Endothelial cell of umbilical vein (primary cell): ENCODE data around the gene ZNF385B. TPM values are rescaled to one million over a fixed set of nuclear protein-coding genes. Genes with fewer than 3 reads are reported as not detected.

Experiments used
- BruUV-seq: library from RNA; stranded (reverse); fragments of 400-500 nt; replicated peaks from 2 replicates; lab custom pipeline; 2021; lab: Mats Ljungman, UMichigan
- CTCF ChIA-PET: fragments of 300-600, 350-600 bp; sonication (Branson Sonifier 250); formaldehyde crosslinking; loops from one replicate; lab custom pipeline; 2021; ENCODE audit warnings: antibody characterized with exemption, inconsistent platforms; lab: Charles Lee
- POLR2A ChIA-PET: fragments of 300-600, 350-600 bp; sonication (Branson Sonifier 250); formaldehyde crosslinking; loops from one replicate; lab custom pipeline; 2021; ENCODE audit warnings: antibody characterized with exemption, inconsistent platforms; lab: Charles Lee
- DNase-seq: peaks from one replicate; pipeline ENCODE4 v3.0.0-alpha.2; 2011; ENCODE audit warnings: low read depth, low spot score
- FAIRE-seq: peaks from 2 replicates; lab custom pipeline; 2011; peaks lifted over from hg19 to GRCh38; lab: Jason Lieb, UNC
- H2AFZ ChIP-seq: 2 replicates; pipeline ENCODE4 v1.6.0; 2012; ENCODE audit warnings: low read depth, low read length, control low read depth, inconsistent platforms
- H3K27ac ChIP-seq: 2 replicates; pipeline ENCODE4 v1.5.1; 2011; ENCODE audit warnings: low read depth, mild to moderate bottlenecking, control low read depth, low read length, moderate library complexity; ENCODE audit not compliant: insufficient read depth
- H3K27me3 ChIP-seq, 2 experiments: 2 replicates each; pipeline versions ENCODE4 v1.6.0 to v1.6.1; 2011; ENCODE audit warnings: low read length in 2 of 2, mixed read lengths in 1 of 2; ENCODE audit not compliant: control insufficient read depth in 2 of 2, insufficient read depth in 2 of 2
- H3K36me3 ChIP-seq, 2 experiments: 2 replicates in 1 of 2; 3 replicates in 1 of 2; pipeline ENCODE4 v1.5.1; 2011; ENCODE audit warnings: low read length in 2 of 2, mild to moderate bottlenecking in 1 of 2, moderate library complexity in 1 of 2; ENCODE audit not compliant: control insufficient read depth in 2 of 2, insufficient read depth in 2 of 2; ENCODE audit errors: extremely low read depth in 1 of 2
- H3K4me1 ChIP-seq: 3 replicates; pipeline ENCODE4 v1.5.1; 2011; ENCODE audit warnings: mild to moderate bottlenecking, low read length; ENCODE audit not compliant: control insufficient read depth, insufficient read depth; ENCODE audit errors: extremely low read depth
- H3K4me2 ChIP-seq: 2 replicates; pipeline ENCODE4 v1.6.1; 2011; ENCODE audit warnings: low read length, control low read depth, mixed read lengths; ENCODE audit not compliant: insufficient read depth
- H3K4me3 ChIP-seq, 3 experiments: fragments of 200-600 bp in 1 of 3; sonication (generic), shearing (Covaris generic) in 1 of 3; replicated peaks in 1 of 3; 2 replicates each; pipeline ENCODE4 v1.5.1; 2011 to 2016; ENCODE audit warnings: control low read depth in 3 of 3, low read length in 3 of 3, mild to moderate bottlenecking in 2 of 3, inconsistent platforms in 1 of 3, low read depth in 1 of 3, moderate library complexity in 1 of 3; ENCODE audit not compliant: insufficient read depth in 1 of 3
- H3K79me2 ChIP-seq: 2 replicates; pipeline ENCODE4 v1.6.0; 2012; ENCODE audit warnings: low read length, inconsistent platforms; ENCODE audit not compliant: control insufficient read depth, insufficient read depth
- H3K9ac ChIP-seq: replicated peaks from 2 replicates; pipeline ENCODE3; 2011; ENCODE audit warnings: low read length, control low read depth; ENCODE audit not compliant: insufficient read depth; ENCODE audit errors: extremely low read depth
- H3K9me1 ChIP-seq: replicated peaks from 3 replicates; pipeline ENCODE4 v1.6.0; 2011; ENCODE audit warnings: mild to moderate bottlenecking, low read length; ENCODE audit not compliant: control insufficient read depth, insufficient read depth; ENCODE audit errors: extremely low read depth
- H3K9me3 ChIP-seq: replicated peaks from 2 replicates; pipeline ENCODE4 v1.5.1; 2012; ENCODE audit warnings: low read length, inconsistent platforms; ENCODE audit not compliant: control insufficient read depth, insufficient read depth
- H4K20me1 ChIP-seq: replicated peaks from 2 replicates; pipeline ENCODE3; 2011; ENCODE audit warnings: mild to moderate bottlenecking, low read length; ENCODE audit not compliant: control insufficient read depth, insufficient read depth; ENCODE audit errors: extremely low read depth
- CTCF ChIP-seq, 2 donors: IDR thresholded peaks; 1 replicate in 1 of 2; 2 replicates in 1 of 2; pipeline ENCODE4 v1.5.1; 2011; ENCODE audit warnings: low read length in 2 of 2, mild to moderate bottlenecking in 2 of 2, moderate library complexity in 2 of 2, control low read depth in 1 of 2, inconsistent platforms in 1 of 2, low read depth in 1 of 2; ENCODE audit not compliant: insufficient read depth in 1 of 2; ENCODE audit errors: extremely low read depth in 1 of 2
- FOS ChIP-seq: IDR thresholded peaks from 2 replicates; pipeline ENCODE4 v1.6.1; 2011; ENCODE audit warnings: mild to moderate bottlenecking, low read length, moderate library complexity, borderline replicate concordance; ENCODE audit not compliant: insufficient read depth
- GATA2 ChIP-seq: IDR thresholded peaks from 2 replicates; pipeline ENCODE4 v1.7.0; 2011; ENCODE audit warnings: low read depth, mild to moderate bottlenecking, moderate library complexity, mixed read lengths, low read length; ENCODE audit not compliant: insufficient read length, insufficient read depth
- JUN ChIP-seq: IDR thresholded peaks from 2 replicates; pipeline ENCODE4 v1.6.1; 2011; ENCODE audit warnings: borderline replicate concordance, low read depth; ENCODE audit not compliant: insufficient read length, insufficient read depth
- MAX ChIP-seq: IDR thresholded peaks from 2 replicates; pipeline ENCODE4 v1.6.1; 2011; ENCODE audit not compliant: insufficient read depth, insufficient read length
- MYC ChIP-seq: IDR thresholded peaks from one replicate; pipeline ENCODE4 v1.6.1; 2011; ENCODE audit warnings: mild to moderate bottlenecking, low read depth, low read length
- POLR2A ChIP-seq: IDR thresholded peaks from 2 replicates; pipeline ENCODE4 v1.6.1; 2012; ENCODE audit warnings: low read depth, mild to moderate bottlenecking, control low read depth, low read length
- POLR2AphosphoS5 ChIP-seq: IDR thresholded peaks from 2 replicates; pipeline ENCODE4 v1.6.1; 2012; ENCODE audit warnings: low read depth, mild to moderate bottlenecking, control low read depth, low read length, moderate library complexity; ENCODE audit not compliant: insufficient read depth
- dilution Hi-C: fragments of 300-500 bp; cut with MboI; formaldehyde crosslinking; loops from one replicate; pipeline ENCODE4 v1.15.0; 2019; ENCODE audit warnings: low sequenced_read_pairs; ENCODE audit not compliant: extremely low pct_ligation_motif_present
- intact Hi-C: fragments of 100-400 bp; cut with micrococcal nuclease; formaldehyde crosslinking; loops from one replicate; pipeline ENCODE4 v1.10.0; 2022
- polyA plus RNA-seq, 4 experiments: library from polyadenylated mRNA; depleted of rRNA in 3 of 4; stranded (reverse) in 3 of 4; unstranded in 1 of 4; fragments of >200 nt; gene quantifications; 2 replicates each; pipeline versions ENCODE4 v1.2.1 to v1.2.3, GENCODE V29; 2011 to 2012; ENCODE audit warnings: missing spikeins in 1 of 4
- total RNA-seq: library from RNA; stranded (reverse); gene quantifications from 2 replicates; pipeline ENCODE4 v1.2.3, GENCODE V29; 2021

Gene ZNF385B
- total and polyA plus RNA-seq, 2 donors (not counting 3 experiments of a cell fraction or from before 2014, with no cell fraction given), result not detected

GRCh38 chr2:179814050-179814449 is 47.4 kb downstream of the ZNF385B start:
- DNase-seq (no peak), FAIRE-seq (no peak)
- Histone ChIP-seq H3K36me3 (no peaks in the 10 kb centered on the region), H4K20me1 (no peaks in the 10 kb centered on the region), H3K9me1 (no peaks in the 10 kb centered on the region), H3K4me1 (no peaks in the 10 kb centered on the region), H3K27ac (no peak overlapping the region), H2AFZ (no peak overlapping the region), H3K4me3 (no peak overlapping the region), H3K79me2 (no peaks in the 10 kb centered on the region), H3K27me3 (no peaks in the 10 kb centered on the region), H3K9me3 (no peaks in the 10 kb centered on the region), H3K9ac (no peak overlapping the region), H3K4me2 (no peak overlapping the region)
- no TSS peak for BruUV-seq
- intact Hi-C loops (no loop called here), dilution Hi-C loops (no loop called here)
- POLR2A ChIA-PET, result no interaction called here
- TF ChIP-seq POLR2A (no peak), MAX (no peak), CTCF (IDR thresholded peaks at IDR 0.05; ENCODE audit: extremely low read depth in 1 of 2, insufficient read depth in 1 of 2, low read depth in 1 of 2, low read length in 2 of 2) (no peak), MYC (no peak), GATA2 (no peak)
- CTCF ChIA-PET, result no interaction called here

GRCh38 chr2:179812501-179812900 is 48.9 kb downstream of the ZNF385B start:
- ChIA-PET CTCF (no interaction called here), POLR2A (no interaction called here)
- DNase-seq (no peak), FAIRE-seq (no peak)
- no peaks in the 10 kb centered on the region for H3K79me2 ChIP-seq
- TF ChIP-seq CTCF (IDR thresholded peaks at IDR 0.05; ENCODE audit: extremely low read depth in 1 of 2, insufficient read depth in 1 of 2, low read depth in 1 of 2, low read length in 2 of 2), result no peak
- no peak for TF ChIP-seq JUN
- TF ChIP-seq FOS, result peak; percentile 22
- no peak for TF ChIP-seq MAX
- TF ChIP-seq POLR2AphosphoS5, result no peak
- no peaks in the 10 kb centered on the region for H3K9me3 ChIP-seq
- no peak overlapping the region for H3K9ac ChIP-seq
- no TSS peak for BruUV-seq
- H3K36me3 ChIP-seq, result no peaks in the 10 kb centered on the region
- no peak overlapping the region for H3K4me3 ChIP-seq
- H3K9me1 ChIP-seq, result no peaks in the 10 kb centered on the region
- no peak overlapping the region for H3K4me2 ChIP-seq
- no peaks in the 10 kb centered on the region for H3K4me1 ChIP-seq
- H3K27ac ChIP-seq, result no peak overlapping the region
- H2AFZ ChIP-seq, result no peak overlapping the region
- dilution Hi-C loops (no loop called here), intact Hi-C loops (no loop called here)
- no peaks in the 10 kb centered on the region for H4K20me1 ChIP-seq
- no peaks in the 10 kb centered on the region for H3K27me3 ChIP-seq
